ENCODE results near the gene C6orf15. TPM values are rescaled to one million over a fixed set of nuclear protein-coding genes. Genes with fewer than 3 reads are reported as not detected.

C6orf15 gene
- total and polyA plus RNA-seq, 7 donors, result not detected

DNA sequence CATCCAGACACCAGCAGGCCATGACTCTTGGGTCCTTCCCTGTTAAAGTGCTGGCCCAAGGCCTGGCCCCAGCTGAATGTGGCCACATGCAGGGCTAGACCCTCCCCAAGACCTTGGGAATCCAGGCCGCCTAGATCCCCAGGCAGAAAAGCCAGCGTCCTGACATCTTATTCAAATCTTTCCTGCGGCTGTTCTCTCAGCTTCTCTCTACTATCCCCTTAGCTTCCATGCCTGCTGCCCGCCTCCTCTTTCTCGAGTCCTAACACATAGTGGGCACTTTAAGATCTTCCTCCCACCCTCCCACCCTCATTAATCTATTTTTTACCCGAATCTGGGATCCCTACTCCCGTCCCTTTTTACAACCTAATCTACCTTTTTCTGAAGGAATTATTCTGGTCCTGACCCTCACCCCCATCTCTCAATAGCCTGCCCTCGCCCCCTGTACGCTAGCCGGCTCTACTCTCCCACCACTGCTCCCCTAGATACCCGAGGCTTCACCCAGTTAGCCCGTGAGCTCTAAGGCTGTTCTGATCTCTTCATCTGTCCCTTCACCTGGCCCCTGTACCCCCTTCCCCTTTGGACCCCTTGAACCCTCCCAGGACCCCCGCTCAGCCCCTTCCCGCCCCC lies 45.3 kb upstream of the C6orf15 start, which contains the start of gene CCHCR1:
CCHCR1 (minus strand) TSS at position 290 of the 627 bp plus-strand sequence; CDS start at position 88, 202 bp downstream.
- Histone ChIP-seq H3K4me1 (peaks cover 6% of the 10 kb centered on the region), H3K9me3 (no peaks in the 10 kb centered on the region), H3K36me3 (ENCODE audit: insufficient read depth in 1 of 2, low read depth in 1 of 2) (peaks cover 0 to 33% of the 10 kb centered on the region in 2 donors), H3K27ac (peak within 1 kb of the TSS; percentile 63), H3K27me3 (ENCODE audit: insufficient read depth in 3 of 3, low read length in 2 of 3) (no peaks in the 10 kb centered on the region), H3K4me3 (peak within 1 kb of the TSS; percentile 81)
- intact Hi-C loops (cut with DNase I), result no loop called here
- DNase-seq, result no peak
- WGBS, 3 donors, result 5 to 6% (median 6%) methylated on average over 14 of the region's 14 CpGs
- ATAC-seq, result peak in 1 of 4 donors; percentile 52
- TF ChIP-seq, protein P1, sequence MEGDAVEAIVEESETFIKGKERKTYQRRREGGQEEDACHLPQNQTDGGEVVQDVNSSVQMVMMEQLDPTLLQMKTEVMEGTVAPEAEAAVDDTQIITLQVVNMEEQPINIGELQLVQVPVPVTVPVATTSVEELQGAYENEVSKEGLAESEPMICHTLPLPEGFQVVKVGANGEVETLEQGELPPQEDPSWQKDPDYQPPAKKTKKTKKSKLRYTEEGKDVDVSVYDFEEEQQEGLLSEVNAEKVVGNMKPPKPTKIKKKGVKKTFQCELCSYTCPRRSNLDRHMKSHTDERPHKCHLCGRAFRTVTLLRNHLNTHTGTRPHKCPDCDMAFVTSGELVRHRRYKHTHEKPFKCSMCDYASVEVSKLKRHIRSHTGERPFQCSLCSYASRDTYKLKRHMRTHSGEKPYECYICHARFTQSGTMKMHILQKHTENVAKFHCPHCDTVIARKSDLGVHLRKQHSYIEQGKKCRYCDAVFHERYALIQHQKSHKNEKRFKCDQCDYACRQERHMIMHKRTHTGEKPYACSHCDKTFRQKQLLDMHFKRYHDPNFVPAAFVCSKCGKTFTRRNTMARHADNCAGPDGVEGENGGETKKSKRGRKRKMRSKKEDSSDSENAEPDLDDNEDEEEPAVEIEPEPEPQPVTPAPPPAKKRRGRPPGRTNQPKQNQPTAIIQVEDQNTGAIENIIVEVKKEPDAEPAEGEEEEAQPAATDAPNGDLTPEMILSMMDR (IDR thresholded peaks at IDR 0.05), result no peak

DNA sequence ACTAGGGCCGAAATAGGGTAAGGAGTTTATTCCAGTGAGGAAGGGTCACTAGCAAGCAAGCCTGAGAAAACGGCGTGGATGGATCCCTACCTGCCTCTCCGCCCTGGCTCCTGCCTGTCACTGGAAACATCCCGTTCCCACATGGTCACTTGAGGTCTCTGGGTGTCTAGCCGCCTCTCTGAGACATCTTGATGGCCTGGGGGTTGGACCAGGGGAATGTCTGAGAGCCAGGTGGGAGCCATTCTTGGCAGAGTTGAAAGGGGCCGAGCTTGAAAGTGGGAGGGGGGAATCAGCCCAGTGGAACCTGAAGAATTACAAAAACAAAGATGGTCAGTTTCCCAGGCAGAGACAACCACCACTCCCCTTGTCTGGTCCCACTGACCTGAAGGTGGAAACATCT lies 44.3 kb upstream of the C6orf15 start:
- intact Hi-C loops (cut with DNase I), result no loop called here
- H3K4me3 ChIP-seq, result no peak overlapping the region
- 91 to 96% (median 95%) methylated on average over 7 of the region's 7 CpGs for WGBS, 3 donors
- H3K36me3 ChIP-seq (ENCODE audit: insufficient read depth in 1 of 2, low read depth in 1 of 2), result peaks cover 0 to 32% of the 10 kb centered on the region in 2 donors
- DNase-seq (peak in 1 of 2 donors; percentile 28), ATAC-seq (no peak)
- TF ChIP-seq, protein P1 (IDR thresholded peaks at IDR 0.05), result no peak
- no peak overlapping the region for H3K27ac ChIP-seq
- no peaks in the 10 kb centered on the region for H3K9me3 ChIP-seq
- peaks cover 6% of the 10 kb centered on the region for H3K4me1 ChIP-seq
- no peaks in the 10 kb centered on the region for H3K27me3 ChIP-seq (ENCODE audit: insufficient read depth in 3 of 3, low read length in 2 of 3)

DNA sequence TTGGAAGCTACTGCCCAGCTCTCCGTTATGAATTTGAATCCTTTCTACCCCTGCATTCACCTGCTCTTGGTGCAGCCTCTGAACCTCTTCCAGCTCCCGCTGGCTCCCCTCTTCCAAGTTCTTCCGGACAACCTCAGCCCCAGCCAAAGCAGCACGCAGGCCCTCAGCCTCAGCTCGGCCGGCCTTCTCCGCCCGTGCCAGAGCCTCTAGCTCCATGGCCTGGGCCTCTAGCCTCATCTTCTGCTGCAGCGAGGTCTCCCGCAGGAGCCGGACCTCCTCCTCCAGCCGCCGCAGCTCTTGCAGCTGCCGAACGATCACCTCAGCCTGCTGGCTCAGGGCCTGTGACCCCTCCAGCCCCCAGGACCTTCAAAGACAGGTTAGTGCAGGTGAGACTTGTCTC lies 42.1 kb upstream of the C6orf15 start:
- Histone ChIP-seq H3K4me1 (peaks cover 5% of the 10 kb centered on the region), H3K9me3 (no peaks in the 10 kb centered on the region), H3K27ac (no peak overlapping the region), H3K4me3 (no peak overlapping the region), H3K36me3 (ENCODE audit: insufficient read depth in 1 of 2, low read depth in 1 of 2) (peaks cover 0 to 44% of the 10 kb centered on the region in 2 donors), H3K27me3 (ENCODE audit: insufficient read depth in 3 of 3, low read length in 2 of 3) (no peaks in the 10 kb centered on the region)
- ATAC-seq (no peak), DNase-seq (no peak)
- 83 to 92% (median 91%) methylated on average over 15 of the region's 15 CpGs for WGBS, 3 donors
- intact Hi-C loops (cut with DNase I), result no loop called here
- TF ChIP-seq, protein P1 (IDR thresholded peaks at IDR 0.05), result no peak

DNA sequence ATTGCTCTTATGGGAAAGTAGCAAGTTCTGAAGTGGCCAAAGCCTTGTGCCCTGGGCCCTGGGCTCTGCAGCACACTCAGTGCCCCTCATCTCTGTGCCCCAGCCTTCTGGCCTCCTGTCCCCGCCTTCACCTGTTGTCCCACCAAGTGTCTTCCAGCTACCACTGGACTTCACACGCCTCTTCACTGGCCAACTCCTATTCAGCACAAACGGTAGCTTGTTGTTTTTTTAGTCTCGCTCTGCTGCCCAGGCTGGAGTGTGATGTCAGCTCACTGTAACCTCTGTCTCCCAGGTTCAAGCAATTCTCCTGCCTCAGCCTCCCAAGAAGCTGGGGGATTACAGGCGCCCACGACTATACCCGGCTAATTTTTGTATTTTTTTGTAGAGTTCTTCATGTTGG lies 40.4 kb upstream of the C6orf15 start:
- ATAC-seq (no peak), DNase-seq (peak in 1 of 2 donors; percentile 36)
- WGBS, 3 donors, result 83 to 87% (median 87%) methylated on average over 7 of the region's 7 CpGs
- intact Hi-C loops (cut with DNase I), result no loop called here
- Histone ChIP-seq H3K36me3 (ENCODE audit: insufficient read depth in 1 of 2, low read depth in 1 of 2) (peaks cover 0 to 51% of the 10 kb centered on the region in 2 donors), H3K27me3 (ENCODE audit: insufficient read depth in 3 of 3, low read length in 2 of 3) (no peaks in the 10 kb centered on the region), H3K4me3 (no peak overlapping the region), H3K4me1 (no peaks in the 10 kb centered on the region), H3K27ac (no peak overlapping the region), H3K9me3 (no peaks in the 10 kb centered on the region)
- TF ChIP-seq, protein P1 (IDR thresholded peaks at IDR 0.05), result no peak

All from psoas muscle (tissue), 8 donors.